Astrocyte (in vitro differentiated cells and primary cell): ENCODE measurements around the gene CROCC2. TPM values are rescaled to one million over a fixed set of nuclear protein-coding genes. Genes with fewer than 3 reads are reported as not detected.

ENCODE experiments used
- DNase-seq: peaks from one replicate; pipeline ENCODE4 v3.0.0-alpha.2; 2010; ENCODE audit warnings: low read depth
- FAIRE-seq: peaks from 2 replicates; lab custom pipeline; 2011; peaks lifted over from hg19 to GRCh38; lab: Jason Lieb, UNC
- H2AFZ ChIP-seq: 2 replicates; pipeline ENCODE4 v1.6.0; 2012; ENCODE audit warnings: low read depth, low read length, inconsistent platforms
- H3K27ac ChIP-seq: 2 replicates; pipeline ENCODE4 v1.5.1; 2011; ENCODE audit warnings: low read depth, low read length, inconsistent platforms
- H3K27me3 ChIP-seq: 2 replicates; pipeline ENCODE4 v1.6.0; 2011; ENCODE audit warnings: low read length, inconsistent platforms; ENCODE audit not compliant: insufficient read depth
- H3K36me3 ChIP-seq: 2 replicates; pipeline ENCODE4 v1.5.1; 2011; ENCODE audit warnings: low read length, inconsistent platforms; ENCODE audit not compliant: insufficient read depth
- H3K4me1 ChIP-seq: 2 replicates; pipeline ENCODE4 v1.5.1; 2011; ENCODE audit warnings: low read length, inconsistent platforms; ENCODE audit not compliant: insufficient read depth
- H3K4me2 ChIP-seq: 2 replicates; pipeline ENCODE4 v1.6.0; 2012; ENCODE audit warnings: low read length, inconsistent platforms
- H3K4me3 ChIP-seq: 2 replicates; pipeline ENCODE4 v1.5.1; 2011; ENCODE audit warnings: low read depth, mild to moderate bottlenecking, low read length, inconsistent platforms; ENCODE audit not compliant: insufficient read depth
- H3K79me2 ChIP-seq: 2 replicates; pipeline ENCODE4 v1.6.0; 2012; ENCODE audit warnings: mild to moderate bottlenecking, low read length, inconsistent platforms; ENCODE audit not compliant: insufficient read depth
- H3K9ac ChIP-seq: 2 replicates; pipeline ENCODE4 v1.6.0; 2012; ENCODE audit warnings: mild to moderate bottlenecking, low read length, inconsistent platforms
- H3K9me3 ChIP-seq: 2 replicates; pipeline ENCODE4 v1.5.1; 2012; ENCODE audit warnings: low read depth, mild to moderate bottlenecking, low read length, inconsistent platforms; ENCODE audit not compliant: insufficient read depth
- H4K20me1 ChIP-seq: 2 replicates; pipeline ENCODE4 v1.6.0; 2012; ENCODE audit warnings: low read length, inconsistent platforms; ENCODE audit not compliant: insufficient read depth
- H3K27ac Mint-ChIP-seq: one replicate; pipeline ENCODE4 v1.8.0; 2021; ENCODE audit warnings: mild to moderate bottlenecking, mixed read lengths; ENCODE audit not compliant: unreplicated experiment
- H3K27me3 Mint-ChIP-seq: one replicate; pipeline ENCODE4 v1.8.0; 2021; ENCODE audit warnings: low read depth, mixed read lengths; ENCODE audit not compliant: unreplicated experiment
- H3K36me3 Mint-ChIP-seq: one replicate; pipeline ENCODE4 v1.8.0; 2021; ENCODE audit warnings: low read depth, mixed read lengths; ENCODE audit not compliant: unreplicated experiment
- H3K4me1 Mint-ChIP-seq: one replicate; pipeline ENCODE4 v1.8.0; 2021; ENCODE audit warnings: low read depth, mixed read lengths; ENCODE audit not compliant: unreplicated experiment
- H3K4me3 Mint-ChIP-seq: one replicate; pipeline ENCODE4 v1.8.0; 2021; ENCODE audit warnings: mild to moderate bottlenecking, moderate library complexity, mixed read lengths; ENCODE audit not compliant: unreplicated experiment
- H3K9me3 Mint-ChIP-seq: one replicate; pipeline ENCODE4 v1.8.0; 2021; ENCODE audit warnings: mild to moderate bottlenecking, mixed read lengths; ENCODE audit not compliant: unreplicated experiment
- CTCF ChIP-seq: IDR thresholded peaks from 2 replicates; pipeline ENCODE4 v1.5.1; 2011; ENCODE audit warnings: low read depth, mild to moderate bottlenecking, inconsistent platforms, low read length, moderate library complexity; ENCODE audit not compliant: insufficient read depth
- EZH2 ChIP-seq: IDR thresholded peaks from 2 replicates; pipeline ENCODE4 v1.6.1; 2012; ENCODE audit warnings: mild to moderate bottlenecking, low read length, inconsistent platforms; ENCODE audit not compliant: insufficient read depth
- total RNA-seq: library from RNA; stranded (reverse); gene quantifications from 2 replicates; pipeline ENCODE4 v1.2.1, GENCODE V29; 2021

The CROCC2 gene
- total RNA-seq, 1 donor from 2014 or later = not detected

GRCh38 chr2:240898731-240899467, 7.2 kb upstream of the CROCC2 start:
- H4K20me1 ChIP-seq = no peaks in the 10 kb centered on the region
- no peak overlapping the region for H3K27ac ChIP-seq
- H3K36me3 ChIP-seq = no peaks in the 10 kb centered on the region
- H3K4me3 Mint-ChIP-seq = no peak overlapping the region
- H3K4me2 ChIP-seq = no peak overlapping the region
- H3K9me3 ChIP-seq = peaks cover 2% of the 10 kb centered on the region
- H3K9me3 Mint-ChIP-seq = no peaks in the 10 kb centered on the region
- peaks cover 2% of the 10 kb centered on the region for H3K4me1 Mint-ChIP-seq
- DNase-seq = no peak
- H3K4me3 ChIP-seq = no peak overlapping the region
- peaks cover 34% of the 10 kb centered on the region for H3K27me3 Mint-ChIP-seq
- no peaks in the 10 kb centered on the region for H3K36me3 Mint-ChIP-seq
- H3K79me2 ChIP-seq = no peaks in the 10 kb centered on the region
- TF ChIP-seq EZH2 = no peak
- no peak for TF ChIP-seq CTCF
- no peak overlapping the region for H3K9ac ChIP-seq
- H3K27ac Mint-ChIP-seq = no peak overlapping the region
- H3K27me3 ChIP-seq = no peaks in the 10 kb centered on the region
- FAIRE-seq = no peak
- H2AFZ ChIP-seq = no peak overlapping the region
- no peaks in the 10 kb centered on the region for H3K4me1 ChIP-seq

GRCh38 chr2:240899468-240899865, 6.7 kb upstream of the CROCC2 start:
- no peaks in the 10 kb centered on the region for H3K79me2 ChIP-seq
- Mint-ChIP-seq H3K27ac (no peak overlapping the region), H3K9me3 (no peaks in the 10 kb centered on the region), H3K36me3 (no peaks in the 10 kb centered on the region), H3K27me3 (peaks cover 34% of the 10 kb centered on the region), H3K4me1 (peaks cover 2% of the 10 kb centered on the region), H3K4me3 (no peak overlapping the region)
- no peak for TF ChIP-seq CTCF
- no peak for TF ChIP-seq EZH2
- H3K27me3 ChIP-seq = no peaks in the 10 kb centered on the region
- no peaks in the 10 kb centered on the region for H3K4me1 ChIP-seq
- H3K36me3 ChIP-seq = no peaks in the 10 kb centered on the region
- FAIRE-seq = no peak
- no peak overlapping the region for H2AFZ ChIP-seq
- no peak overlapping the region for H3K4me2 ChIP-seq
- peaks cover 2% of the 10 kb centered on the region for H3K9me3 ChIP-seq
- DNase-seq = no peak
- no peak overlapping the region for H3K4me3 ChIP-seq
- no peaks in the 10 kb centered on the region for H4K20me1 ChIP-seq
- no peak overlapping the region for H3K9ac ChIP-seq
- no peak overlapping the region for H3K27ac ChIP-seq

GRCh38 chr2:240900141-240900860, 5.8 kb upstream of the CROCC2 start:
- H3K9me3 ChIP-seq = peaks cover 2% of the 10 kb centered on the region
- no peak overlapping the region for H3K4me2 ChIP-seq
- H4K20me1 ChIP-seq = no peaks in the 10 kb centered on the region
- Mint-ChIP-seq H3K36me3 (no peaks in the 10 kb centered on the region), H3K4me3 (no peak overlapping the region), H3K27ac (no peak overlapping the region), H3K27me3 (peaks cover 30% of the 10 kb centered on the region), H3K9me3 (no peaks in the 10 kb centered on the region), H3K4me1 (peaks cover 2% of the 10 kb centered on the region)
- H3K27ac ChIP-seq = no peak overlapping the region
- H3K9ac ChIP-seq = no peak overlapping the region
- no peaks in the 10 kb centered on the region for H3K36me3 ChIP-seq
- H2AFZ ChIP-seq = no peak overlapping the region
- no peak for FAIRE-seq
- H3K79me2 ChIP-seq = no peaks in the 10 kb centered on the region
- no peak for DNase-seq
- H3K27me3 ChIP-seq = no peaks in the 10 kb centered on the region
- H3K4me3 ChIP-seq = no peak overlapping the region
- TF ChIP-seq CTCF = no peak
- TF ChIP-seq EZH2 = no peak
- no peaks in the 10 kb centered on the region for H3K4me1 ChIP-seq
